Type B pancreatic cell (in vitro differentiated cells): ENCODE measurements around the gene NKPD1. TPM values are rescaled to one million over a fixed set of nuclear protein-coding genes. Genes with fewer than 3 reads are reported as not detected.
A peak's percentile ranks its signal among the peaks of the same experiment; 100 is the strongest.

Experiments used
- DNase-seq: peaks from one replicate; pipeline ENCODE4 v3.0.0; 2021; ENCODE audit warnings: mixed read lengths; ENCODE audit not compliant: unreplicated experiment; ENCODE audit errors: extremely low spot score
- H3K27ac Mint-ChIP-seq: 2 replicates; pipeline ENCODE4 v1.8.0; 2021; ENCODE audit warnings: mild to moderate bottlenecking, mixed read lengths
- H3K27me3 Mint-ChIP-seq: 2 replicates; pipeline ENCODE4 v1.8.0; 2021; ENCODE audit warnings: mixed read lengths
- H3K36me3 Mint-ChIP-seq: 2 replicates; pipeline ENCODE4 v1.8.0; 2021; ENCODE audit warnings: mixed read lengths
- H3K4me1 Mint-ChIP-seq: one replicate; pipeline ENCODE4 v1.8.0; 2021; ENCODE audit warnings: mixed read lengths; ENCODE audit not compliant: unreplicated experiment
- H3K4me3 Mint-ChIP-seq: 2 replicates; pipeline ENCODE4 v1.8.0; 2021; ENCODE audit warnings: mild to moderate bottlenecking, mixed read lengths
- H3K9me3 Mint-ChIP-seq: 2 replicates; pipeline ENCODE4 v1.8.0; 2021; ENCODE audit warnings: mixed read lengths
- CTCF ChIP-seq: fragments of 200-600 bp; sonication (generic); conservative IDR thresholded peaks from 2 replicates; pipeline ENCODE4 v1.5.0; 2021; ENCODE audit warnings: antibody characterized with exemption, mild to moderate bottlenecking
- total RNA-seq: library from RNA; stranded (reverse); gene quantifications from 2 replicates; pipeline ENCODE4 v1.2.1, GENCODE V29; 2021; ENCODE audit warnings: low replicate concordance

NKPD1 gene
- total RNA-seq, 1 donor from 2014 or later = 0.56 TPM

- H3K4me3 Mint-ChIP-seq = no peak overlapping the region
- no peaks in the 10 kb centered on the region for H3K9me3 Mint-ChIP-seq
- peaks cover 8% of the 10 kb centered on the region for H3K27me3 Mint-ChIP-seq
- DNase-seq = no peak
- TF ChIP-seq CTCF = peak; percentile 80
- H3K36me3 Mint-ChIP-seq = no peaks in the 10 kb centered on the region
- H3K27ac Mint-ChIP-seq = peak overlapping the region; percentile 9
- peaks cover 8% of the 10 kb centered on the region for H3K4me1 Mint-ChIP-seq
These were observed 1.2 kb upstream of the NKPD1 start for GRCh38 chr19:45161738-45162607.

GRCh38 chr19:45159971-45160324 is 834 bp downstream of the NKPD1 start:
- Mint-ChIP-seq H3K27ac (peak overlapping the region; percentile 10), H3K36me3 (no peaks in the 10 kb centered on the region), H3K4me1 (peaks cover 10% of the 10 kb centered on the region), H3K27me3 (peaks cover 15% of the 10 kb centered on the region), H3K4me3 (peak overlapping the region; percentile 52), H3K9me3 (no peaks in the 10 kb centered on the region)
- TF ChIP-seq CTCF = no peak
- no peak for DNase-seq

- no peaks in the 10 kb centered on the region for H3K36me3 Mint-ChIP-seq
- DNase-seq = no peak
- no peak overlapping the region for H3K4me3 Mint-ChIP-seq
- no peaks in the 10 kb centered on the region for H3K9me3 Mint-ChIP-seq
- H3K27me3 Mint-ChIP-seq = peaks cover 17% of the 10 kb centered on the region
- peaks cover 11% of the 10 kb centered on the region for H3K4me1 Mint-ChIP-seq
- TF ChIP-seq CTCF = no peak
- H3K27ac Mint-ChIP-seq = no peak overlapping the region
These were observed 1.4 kb downstream of the NKPD1 start for GRCh38 chr19:45159210-45159970.

- no peaks in the 10 kb centered on the region for H3K36me3 Mint-ChIP-seq
These were observed 2.1 kb downstream of the NKPD1 start for GRCh38 chr19:45158503-45159209.

More at GRCh38 chr19:45158503-45159209, 2.1 kb downstream of the NKPD1 start:
- Mint-ChIP-seq H3K4me1 (peaks cover 18% of the 10 kb centered on the region), H3K9me3 (no peaks in the 10 kb centered on the region), H3K27me3 (peaks cover 24% of the 10 kb centered on the region), H3K27ac (no peak overlapping the region), H3K4me3 (no peak overlapping the region)
- no peak for DNase-seq
- no peak for TF ChIP-seq CTCF
